IMR-90 (cell line): Measurements from ENCODE around the gene TLR9. TPM values are rescaled to one million over a fixed set of nuclear protein-coding genes. Genes with fewer than 3 reads are reported as not detected.
A peak's percentile ranks its signal among the peaks of the same experiment; 100 is the strongest.

ENCODE experiments used
- ATAC-seq: fragments of 200-7000 bp; cut with Tn5 transposase; 2 replicates; pipeline ENCODE4 v1.9.1; 2020; ENCODE audit warnings: low read depth, mild to moderate bottlenecking, moderate library complexity
- BruUV-seq: library from RNA; stranded (reverse); fragments of 400-500 nt; replicated peaks from 2 replicates; lab custom pipeline; 2021; lab: Mats Ljungman, UMichigan
- CTCF ChIA-PET: fragments of 300-600 bp; formaldehyde crosslinking; extraction: SDS; loops from one replicate; lab custom pipeline; 2021; ENCODE audit warnings: antibody characterized with exemption; lab: Yijun Ruan, JAX
- POLR2A ChIA-PET: fragments of 300-600 bp; sonication (Branson Sonifier 250); formaldehyde crosslinking; loops from one replicate; lab custom pipeline; 2022; ENCODE audit warnings: antibody characterized with exemption; ENCODE audit not compliant: unreplicated experiment; lab: Charles Lee
- DNase-seq: peaks from one replicate; pipeline ENCODE4 v3.0.0; 2013
- H2AFZ ChIP-seq: replicated peaks from 2 replicates; pipeline ENCODE3; 2013; ENCODE audit warnings: low read length, mild to moderate bottlenecking; ENCODE audit not compliant: poor library complexity
- H2AK5ac ChIP-seq: 2 replicates; pipeline ENCODE4 v1.6.1; 2013; ENCODE audit warnings: low read depth, low read length, inconsistent platforms
- H2AK9ac ChIP-seq: replicated peaks from 2 replicates; pipeline ENCODE3; 2013; ENCODE audit warnings: mild to moderate bottlenecking, low read depth, low read length, moderate library complexity; ENCODE audit not compliant: poor library complexity
- H2BK120ac ChIP-seq: 2 replicates; pipeline ENCODE4 v1.6.1; 2013; ENCODE audit warnings: low read depth, low read length, inconsistent platforms
- H2BK15ac ChIP-seq: 3 replicates; pipeline ENCODE4 v1.6.1; 2013; ENCODE audit warnings: low read depth, low read length, inconsistent platforms
- H2BK20ac ChIP-seq: 2 replicates; pipeline ENCODE4 v1.6.1; 2013; ENCODE audit warnings: low read depth, mild to moderate bottlenecking, inconsistent platforms, low read length, moderate library complexity
- H2BK5ac ChIP-seq: 2 replicates; pipeline ENCODE4 v1.6.1; 2013; ENCODE audit warnings: mild to moderate bottlenecking, low read depth, low read length, inconsistent platforms; ENCODE audit not compliant: poor library complexity, severe bottlenecking
- H3K14ac ChIP-seq: replicated peaks from 2 replicates; pipeline ENCODE4 v1.6.1; 2013; ENCODE audit warnings: low read depth, low read length, inconsistent platforms
- H3K18ac ChIP-seq: 2 replicates; pipeline ENCODE4 v1.6.1; 2013; ENCODE audit warnings: low read depth, low read length, control low read depth
- H3K23ac ChIP-seq: 2 replicates; pipeline ENCODE4 v1.6.1; 2013; ENCODE audit warnings: low read depth, low read length, inconsistent platforms
- H3K27ac ChIP-seq: 2 replicates; pipeline ENCODE4 v1.5.1; 2013; ENCODE audit warnings: mild to moderate bottlenecking, control low read depth, low read length; ENCODE audit not compliant: insufficient read depth
- H3K27me3 ChIP-seq: 2 replicates; pipeline ENCODE4 v1.6.1; 2013; ENCODE audit warnings: low read length; ENCODE audit not compliant: control insufficient read depth, insufficient read depth
- H3K36me3 ChIP-seq: 2 replicates; pipeline ENCODE4 v1.6.1; 2013; ENCODE audit warnings: low read length, mixed read lengths; ENCODE audit not compliant: control insufficient read depth, insufficient read depth
- H3K4ac ChIP-seq: 2 replicates; pipeline ENCODE4 v1.6.1; 2013; ENCODE audit warnings: low read depth, low read length, inconsistent platforms
- H3K4me1 ChIP-seq: 2 replicates; pipeline ENCODE4 v1.6.1; 2013; ENCODE audit warnings: low read length, mixed read lengths; ENCODE audit not compliant: control insufficient read depth, insufficient read depth
- H3K4me2 ChIP-seq: 2 replicates; pipeline ENCODE4 v1.6.1; 2013; ENCODE audit warnings: low read depth, mild to moderate bottlenecking, control low read depth, low read length, moderate library complexity
- H3K4me3 ChIP-seq: 2 replicates; pipeline ENCODE4 v1.5.1; 2013; ENCODE audit warnings: low read depth, mild to moderate bottlenecking, control low read depth, low read length, moderate library complexity; ENCODE audit not compliant: insufficient read depth
- H3K56ac ChIP-seq: 2 replicates; pipeline ENCODE4 v1.6.1; 2013; ENCODE audit warnings: low read length, inconsistent platforms; ENCODE audit not compliant: insufficient read depth; ENCODE audit errors: extremely low read depth
- H3K79me1 ChIP-seq, 2 experiments: 2 replicates each; pipeline ENCODE4 v1.6.1; 2013; ENCODE audit warnings: low read length in 2 of 2, inconsistent platforms in 1 of 2, low read depth in 1 of 2
- H3K9ac ChIP-seq: 2 replicates; pipeline ENCODE4 v1.6.1; 2013; ENCODE audit warnings: low read depth, low read length, control low read depth
- H3K9me1 ChIP-seq: 2 replicates; pipeline ENCODE4 v1.6.1; 2013; ENCODE audit warnings: low read length, inconsistent platforms; ENCODE audit not compliant: insufficient read depth
- H3K9me3 ChIP-seq: 2 replicates; pipeline ENCODE4 v1.6.1; 2013; ENCODE audit warnings: low read length; ENCODE audit not compliant: control insufficient read depth, insufficient read depth
- H4K20me1 ChIP-seq: 2 replicates; pipeline ENCODE4 v1.6.1; 2013; ENCODE audit warnings: low read length, inconsistent platforms; ENCODE audit not compliant: insufficient read depth
- H4K5ac ChIP-seq: 2 replicates; pipeline ENCODE4 v1.6.1; 2013; ENCODE audit warnings: mild to moderate bottlenecking, low read depth, low read length, control low read depth
- H4K8ac ChIP-seq, 2 experiments: 2 replicates each; pipeline ENCODE4 v1.6.1; 2013; ENCODE audit warnings: low read depth in 2 of 2, low read length in 2 of 2, control low read depth in 1 of 2, inconsistent platforms in 1 of 2
- H4K91ac ChIP-seq: 2 replicates; pipeline ENCODE4 v1.6.1; 2013; ENCODE audit warnings: low read depth, low read length, inconsistent platforms; ENCODE audit not compliant: insufficient read depth
- FOS ChIP-seq: fragments of 150-350 bp; IDR thresholded peaks from 2 replicates; pipeline ENCODE4 v1.6.1; 2016; ENCODE audit warnings: low read depth, low read length
- RFX5 ChIP-seq: IDR thresholded peaks from 2 replicates; pipeline ENCODE4 v1.8.0; 2012; ENCODE audit warnings: low read depth, mild to moderate bottlenecking, low read length, moderate library complexity
- WGBS, 2 experiments: methylation state at CpG; one replicate each; pipeline versions ENCODE4 v1.1.5 to v1.1.7; 2013; ENCODE audit warnings: missing lambda C conversion rate in 2 of 2; ENCODE audit not compliant: insufficient read length in 1 of 2; ENCODE audit errors: extremely low coverage in 2 of 2; 5-methylcytosine and 5-hydroxymethylcytosine counted together
- dilution Hi-C: fragments of 300-500 bp; cut with HindIII; formaldehyde crosslinking; loops from one replicate; pipeline ENCODE4 v1.14.3; 2018; ENCODE audit warnings: low sequenced_read_pairs; ENCODE audit not compliant: unreplicated experiment
- in situ Hi-C: fragments of 300-500 bp; cut with MboI; formaldehyde crosslinking; loops from 3 replicates; pipeline ENCODE4 v1.14.3; 2019; ENCODE audit warnings: low sequenced_read_pairs, inconsistent platforms, mixed read lengths
- intact Hi-C: fragments of 100-400 bp; cut with micrococcal nuclease; formaldehyde crosslinking; loops from 2 replicates; pipeline ENCODE4 v1.10.0; 2022
- polyA plus RNA-seq, 3 experiments: library from polyadenylated mRNA; depleted of rRNA; stranded (reverse); fragments of >200 nt; gene quantifications; 2 replicates each; pipeline ENCODE4 v1.2.3, GENCODE V29; 2012; ENCODE audit warnings: low replicate concordance in 1 of 3
- total RNA-seq: library from RNA; depleted of rRNA; stranded (reverse); fragments of >200 nt; gene quantifications from 2 replicates; pipeline ENCODE4 v1.2.3, GENCODE V29; 2012

The TLR9 gene
- total and polyA plus RNA-seq, 2 of the 4 experiments (the other 2 are of a cell fraction): not detected

DNA sequence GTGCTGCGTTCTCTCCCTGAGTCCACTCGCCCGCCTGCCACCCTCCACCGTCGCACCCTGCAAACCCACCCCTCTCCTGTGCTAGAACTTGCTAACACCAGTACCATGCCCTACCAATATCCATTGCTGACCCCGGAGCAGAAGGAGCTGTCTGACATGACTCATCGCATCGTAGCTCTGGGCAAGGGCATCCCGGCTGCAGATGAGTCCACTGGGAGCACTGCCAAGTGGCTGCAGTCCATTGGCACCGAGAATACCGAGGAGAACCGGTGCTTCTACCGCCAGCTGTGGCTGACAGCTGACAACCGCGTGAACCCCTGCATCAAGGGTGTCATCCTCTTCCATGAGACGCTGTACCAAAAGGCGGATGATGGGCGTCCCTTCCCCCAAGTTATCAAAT, 32.4 kb downstream of the TLR9 start:
- Histone ChIP-seq H2AK9ac (peak overlapping the region; percentile 44), H4K8ac (no peak overlapping the region), H3K79me1 (peaks cover 0 to 13% of the 10 kb centered on the region in 2 experiments; a peak in 3 of 4 replicates), H2BK5ac (no peak overlapping the region), H3K9ac (no peak overlapping the region), H3K9me1 (peaks cover 33% of the 10 kb centered on the region), H2BK15ac (no peak overlapping the region), H3K4me3 (no peak overlapping the region), H3K14ac (no peak overlapping the region), H4K20me1 (no peaks in the 10 kb centered on the region), H3K27ac (no peak overlapping the region), H2AK5ac (no peak overlapping the region), H3K23ac (no peak overlapping the region), H3K27me3 (no peaks in the 10 kb centered on the region), H3K9me3 (no peaks in the 10 kb centered on the region), H3K4me1 (peaks cover 41% of the 10 kb centered on the region), H2BK20ac (no peak overlapping the region), H3K18ac (no peak overlapping the region), H2BK120ac (no peak overlapping the region), H4K91ac (no peak overlapping the region), H3K56ac (no peak overlapping the region), H3K36me3 (no peaks in the 10 kb centered on the region), H3K4me2 (no peak overlapping the region), H4K5ac (no peak overlapping the region), H3K4ac (peak overlapping the region; percentile 0; the same call in 1 of the 2 replicates), H2AFZ (peak overlapping the region; percentile 18)
- intact Hi-C loops (no loop called here), dilution Hi-C loops (no loop called here), in situ Hi-C loops (no loop called here)
- WGBS, 2 experiments: 40% methylated on average over 5 of the region's 18 CpGs; no CpG with 5 or more reads in 1 of the 2 experiments
- TF ChIP-seq RFX5: no peak
- TF ChIP-seq FOS: peak; percentile 56; the same call in 1 of the 2 replicates
- BruUV-seq: no TSS peak
- CTCF ChIA-PET: interaction anchor here (0.6 kb wide), 1 partner anchor 162 kb away, joined by 3 read pairs; no protein-coding TSS in a partner anchor
- ATAC-seq (no peak), DNase-seq (peak; percentile 44)
- POLR2A ChIA-PET: interaction anchor here (0.6 kb wide), 1 partner anchor 8 kb away, joined by 4 read pairs; no protein-coding TSS in a partner anchor
